GM19025 (cell line): Measurements from ENCODE around the gene GSTO1.
A peak's percentile ranks its signal among the peaks of the same experiment; 100 is the strongest.

ENCODE experiments used
- ATAC-seq: cut with Tn5 transposase; IDR thresholded peaks from one replicate; pipeline ENCODE4 v1.9.1; 2021; ENCODE audit warnings: mild to moderate bottlenecking, low read depth, moderate library complexity; ENCODE audit not compliant: unreplicated experiment

GSTO1 gene

GRCh38 chr10:104273899-104274575 lies 19.3 kb downstream of the GSTO1 start:
- ATAC-seq = no peak

- no peak for ATAC-seq
Observed at GRCh38 chr10:104274762-104275721, 20.4 kb downstream of the GSTO1 start.

DNA sequence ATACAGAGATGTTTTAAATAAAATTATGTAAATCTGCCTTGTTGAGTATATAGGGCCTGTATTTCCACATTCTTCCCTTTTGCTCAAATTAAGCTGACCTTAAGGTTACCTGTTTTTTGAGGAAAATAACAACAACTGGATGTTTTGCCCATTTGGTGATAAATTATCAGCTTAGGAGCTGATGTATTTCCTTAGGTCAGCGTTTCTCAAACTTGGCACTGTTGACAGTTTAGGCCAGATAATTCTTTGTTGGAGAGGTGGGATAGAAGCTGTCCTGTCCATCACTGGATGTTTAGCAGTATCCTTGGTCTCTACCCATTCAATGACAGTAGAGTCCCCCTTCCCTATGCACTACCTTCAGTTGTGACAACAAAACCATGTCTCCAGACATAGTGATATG lies 21.5 kb downstream of the GSTO1 start:
- no peak for ATAC-seq

DNA sequence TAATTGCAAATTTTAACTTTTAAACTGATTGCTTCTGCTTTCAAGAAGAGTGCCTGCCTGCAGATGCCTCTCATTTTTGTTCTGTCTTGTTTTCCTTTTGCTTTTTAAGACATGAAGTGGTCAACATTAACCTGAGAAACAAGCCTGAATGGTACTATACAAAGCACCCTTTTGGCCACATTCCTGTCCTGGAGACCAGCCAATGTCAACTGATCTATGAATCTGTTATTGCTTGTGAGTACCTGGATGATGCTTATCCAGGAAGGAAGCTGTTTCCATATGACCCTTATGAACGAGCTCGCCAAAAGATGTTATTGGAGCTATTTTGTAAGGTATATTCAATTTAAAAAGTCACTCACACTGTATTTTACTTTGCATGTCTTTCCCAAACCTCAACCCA lies 23.1 kb downstream of the GSTO1 start:
- no peak for ATAC-seq

- no peak for ATAC-seq
Observed at GRCh38 chr10:104279550-104280259, 25.0 kb downstream of the GSTO1 start.

- ATAC-seq = no peak
Observed at GRCh38 chr10:104281694-104282093, 27.0 kb downstream of the GSTO1 start.

DNA sequence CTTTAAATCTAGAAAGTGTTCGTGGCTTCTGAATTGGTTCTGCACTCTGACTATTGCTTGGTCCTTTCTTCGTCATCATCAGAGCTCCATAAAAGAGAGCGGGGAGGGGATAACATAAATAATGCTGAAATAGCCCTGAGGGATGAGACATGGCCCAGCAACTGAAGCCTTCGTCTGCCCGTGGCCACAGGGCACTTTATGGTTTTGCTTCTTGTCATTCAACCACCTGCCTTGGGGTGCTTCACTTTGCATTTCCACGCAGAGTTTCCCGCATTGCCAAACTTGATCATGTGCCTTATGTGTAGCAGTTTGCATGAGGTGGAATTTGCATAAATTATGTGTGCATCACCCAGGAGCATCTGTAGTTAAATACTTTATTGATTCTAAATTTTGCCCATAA lies 30.2 kb downstream of the GSTO1 start:
- ATAC-seq = no peak

DNA sequence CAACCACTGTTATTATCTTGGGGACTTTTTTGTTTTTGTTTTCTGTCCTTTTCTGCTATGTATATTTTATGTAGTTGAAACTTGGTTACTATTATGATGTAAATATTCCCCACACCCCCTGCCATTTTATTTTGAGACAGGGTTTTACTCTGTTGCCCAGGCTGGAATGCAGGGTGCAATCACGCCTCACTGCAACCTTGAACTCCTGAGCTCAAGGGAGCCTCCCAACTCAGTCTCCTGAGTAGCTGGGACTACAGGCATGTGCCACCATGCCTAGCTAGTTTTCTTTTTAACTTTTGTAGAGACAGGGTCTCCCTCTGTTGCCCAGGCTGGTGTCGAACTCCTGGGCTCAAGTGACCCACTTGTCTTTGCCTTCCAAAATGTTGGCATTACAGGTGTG lies 32.2 kb downstream of the GSTO1 start:
- no peak for ATAC-seq

- no peak for ATAC-seq
Observed at GRCh38 chr10:104288355-104288754, 33.7 kb downstream of the GSTO1 start.

- ATAC-seq = peak; percentile 98
Observed at GRCh38 chr10:104291439-104291951, 36.8 kb downstream of the GSTO1 start.

GRCh38 chr10:104293011-104293410 lies 38.3 kb downstream of the GSTO1 start:
- ATAC-seq = no peak

- no peak for ATAC-seq
Observed at GRCh38 chr10:104293781-104294321, 39.2 kb downstream of the GSTO1 start.

GRCh38 chr10:104296687-104297436 lies 42.2 kb downstream of the GSTO1 start:
- no peak for ATAC-seq

GRCh38 chr10:104297697-104298660 lies 43.3 kb downstream of the GSTO1 start:
- ATAC-seq = no peak

GRCh38 chr10:104299031-104299904 lies 44.6 kb downstream of the GSTO1 start:
- ATAC-seq = no peak

DNA sequence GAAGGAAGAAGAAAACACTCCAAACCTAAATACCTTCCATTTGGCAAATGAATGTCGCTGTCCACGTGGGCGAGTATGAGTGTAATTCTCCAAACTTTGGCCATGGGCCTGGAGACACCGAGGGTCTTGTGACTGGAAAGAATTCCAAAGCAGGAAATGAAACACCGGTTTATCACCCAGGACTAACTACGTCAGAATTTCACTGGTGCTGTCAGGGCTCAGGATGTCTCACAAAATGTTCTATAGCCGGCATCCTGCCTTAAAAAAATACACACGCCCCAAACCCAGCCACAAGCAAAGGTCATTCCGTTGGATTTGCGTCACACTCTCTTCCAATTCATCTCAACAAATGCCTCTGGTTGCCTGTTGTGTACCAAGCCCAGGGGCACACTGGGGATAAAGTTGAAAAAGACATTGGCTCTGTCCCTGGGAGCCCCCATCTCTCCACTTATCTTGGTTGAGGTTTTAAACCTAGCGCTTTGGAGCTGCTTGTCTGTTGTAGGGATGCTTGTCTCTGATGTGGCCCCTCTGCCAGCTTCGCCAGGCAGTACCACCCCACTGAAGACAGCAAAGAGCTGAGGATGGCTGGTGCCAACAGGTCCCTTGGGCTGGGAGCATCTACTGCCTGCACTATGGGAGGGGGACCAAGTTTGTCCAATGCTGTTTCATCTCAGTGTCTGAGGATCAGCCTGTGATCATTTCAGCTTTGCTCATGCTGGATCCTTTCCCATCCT lies 45.5 kb downstream of the GSTO1 start:
- ATAC-seq = no peak

DNA sequence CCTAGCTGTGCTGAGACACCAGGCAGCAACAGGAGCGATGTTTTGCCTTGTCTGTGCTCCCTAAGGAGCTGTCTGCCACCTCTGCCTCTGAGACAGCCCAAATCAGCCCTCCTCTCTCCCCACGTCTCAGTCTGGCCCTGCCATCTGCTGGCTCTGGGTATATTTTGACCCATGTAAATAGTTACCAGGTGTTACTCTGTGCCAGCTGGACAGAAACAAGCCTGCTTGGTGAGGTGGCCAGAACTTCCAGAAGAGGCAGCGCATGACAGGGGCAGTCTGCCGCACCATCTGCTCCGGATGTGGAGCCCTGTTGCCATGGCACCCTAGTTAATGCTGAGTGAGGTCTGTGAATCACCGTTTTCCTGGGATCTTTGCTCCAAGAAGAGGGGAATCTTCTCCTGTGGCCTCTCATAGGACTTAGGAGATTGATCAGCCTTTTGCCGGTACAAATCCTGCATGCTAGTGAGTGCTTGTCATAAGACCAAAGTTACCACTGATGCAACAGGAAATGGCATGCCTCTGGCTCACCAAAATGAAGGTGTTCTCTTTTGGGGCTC lies 46.1 kb downstream of the GSTO1 start:
- ATAC-seq = no peak
